GM18519 (cell line): ENCODE measurements around the gene ANKHD1.
"Not testable (repeated sequence)": the region's sequence is repeated elsewhere in the genome, so short reads cannot be mapped to it uniquely, and the experiment has no call there.

Experiments
- ATAC-seq: cut with Tn5 transposase; IDR thresholded peaks from one replicate; pipeline ENCODE4 v1.9.1; 2021; ENCODE audit warnings: mild to moderate bottlenecking, moderate library complexity; ENCODE audit not compliant: unreplicated experiment, low FRiP score

Gene ANKHD1

GRCh38 chr5:140575309-140575708 is 173.7 kb downstream of the ANKHD1 start:
- no peak for ATAC-seq

GRCh38 chr5:140576776-140577201 is 175.2 kb downstream of the ANKHD1 start:
- no peak for ATAC-seq

DNA sequence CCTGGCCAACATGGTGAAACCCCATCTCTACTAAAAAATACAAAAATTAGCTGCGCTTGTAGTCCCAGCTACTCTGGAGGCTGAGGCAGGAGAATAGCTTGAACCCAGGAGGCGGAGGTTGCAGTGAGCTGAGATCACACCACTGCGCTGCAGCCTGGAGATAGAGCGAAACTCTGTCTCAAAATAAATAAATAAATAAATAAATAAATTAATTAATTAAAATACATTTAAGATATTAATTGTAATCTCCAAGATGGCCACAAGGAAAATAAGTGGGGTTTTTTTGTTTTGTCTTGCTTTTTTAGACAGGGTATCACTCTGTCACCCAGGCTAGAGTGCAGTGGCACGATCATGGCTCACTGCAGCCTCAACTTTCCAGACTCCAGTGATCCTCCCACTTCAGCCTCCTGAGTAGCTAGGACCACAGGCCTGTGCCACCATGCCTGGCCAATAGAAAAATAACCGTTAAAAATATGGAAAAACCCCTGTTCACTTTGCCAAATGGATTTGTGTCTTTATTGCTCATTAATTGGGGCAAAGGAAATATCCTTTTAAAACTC is 177.6 kb downstream of the ANKHD1 start:
- not testable (repeated sequence) for ATAC-seq

DNA sequence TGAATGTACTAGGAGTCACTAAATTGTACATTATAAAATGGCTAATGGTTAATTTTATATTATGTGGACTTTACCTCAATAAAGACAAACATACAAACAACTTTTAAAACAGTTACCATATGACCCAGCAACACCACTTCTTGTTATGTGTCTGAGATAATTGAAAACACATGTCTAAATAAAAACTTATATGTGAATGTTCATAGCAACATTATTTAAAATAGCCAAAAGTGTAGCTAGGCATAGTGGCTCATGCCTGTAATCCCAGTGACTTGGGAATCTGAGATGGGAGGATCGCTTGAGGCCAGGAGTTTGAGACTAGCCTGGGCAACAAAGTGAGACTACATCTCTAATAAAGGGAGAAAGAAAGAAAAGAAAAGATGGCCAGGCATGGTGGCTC is 185.9 kb downstream of the ANKHD1 start:
- no peak for ATAC-seq

DNA sequence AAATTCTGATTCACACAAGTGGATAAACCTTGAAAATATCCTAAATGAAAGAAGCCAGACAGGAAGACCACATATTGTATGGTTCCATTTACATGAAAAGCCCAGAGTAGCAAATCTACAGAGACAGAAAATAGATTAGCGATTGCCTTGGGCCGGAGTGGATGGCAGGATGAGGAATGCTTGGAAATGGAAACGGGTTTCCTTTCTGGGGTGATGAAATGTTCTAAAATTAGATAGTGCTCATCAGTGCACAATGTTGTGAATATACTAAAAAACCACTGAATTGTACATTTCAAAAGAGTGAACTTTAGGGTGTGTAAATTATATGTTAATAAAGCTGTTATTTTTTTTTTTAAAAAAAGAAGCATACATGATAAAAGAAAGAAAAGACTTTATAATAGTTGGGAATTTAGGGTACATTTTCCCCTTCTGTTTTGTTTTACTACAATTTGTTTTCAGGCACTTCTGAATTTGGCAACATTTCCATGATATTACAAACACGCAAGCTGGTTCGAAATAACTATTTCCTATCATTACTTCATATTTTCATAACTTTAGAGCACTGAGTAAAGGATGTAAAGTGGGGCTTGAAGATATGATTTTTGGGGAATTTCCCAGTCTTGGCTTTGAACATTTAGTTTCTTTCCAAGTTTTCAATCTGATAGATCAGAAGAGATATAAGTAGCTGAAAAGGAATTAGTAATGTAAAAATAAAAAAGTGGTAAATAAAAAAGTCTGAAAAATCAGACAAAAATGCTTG is 186.9 kb downstream of the ANKHD1 start:
- ATAC-seq = no peak
